Esophagus muscularis mucosa (tissue), 4 donors: Measurements from ENCODE around the gene NPY1R. TPM values are rescaled to one million over a fixed set of nuclear protein-coding genes. Genes with fewer than 3 reads are reported as not detected.

Experiments
- DNase-seq: peaks from one replicate; pipeline ENCODE4 v3.0.0-alpha.2; 2017; ENCODE audit errors: extremely low spot score
- H3K27ac ChIP-seq, 4 donors: fragments of 200-600 bp; sonication (generic); replicated peaks in 1 of 4; 1 replicate in 3 of 4; 2 replicates in 1 of 4; pipeline ENCODE4 v1.5.1; 2016 to 2019; ENCODE audit warnings: mild to moderate bottlenecking in 1 of 4
- H3K27me3 ChIP-seq, 4 donors: fragments of 200-600 bp; sonication (generic); one replicate each; pipeline versions ENCODE4 v1.5.1 to v1.6.0; 2016 to 2019
- H3K36me3 ChIP-seq, 4 donors: fragments of 200-600 bp; sonication (generic); one replicate each; pipeline ENCODE4 v1.5.1; 2016 to 2019
- H3K4me1 ChIP-seq, 4 donors: fragments of 200-600 bp; sonication (generic); one replicate each; pipeline ENCODE4 v1.5.1; 2016 to 2019
- H3K4me3 ChIP-seq, 4 donors: fragments of 200-600 bp; sonication (generic); 1 replicate in 2 of 4; 2 replicates in 2 of 4; pipeline ENCODE4 v1.5.1; 2016 to 2019; ENCODE audit warnings: mild to moderate bottlenecking in 4 of 4, moderate library complexity in 1 of 4
- H3K9me3 ChIP-seq, 4 donors: fragments of 200-600 bp; sonication (generic); 1 replicate in 3 of 4; 2 replicates in 1 of 4; pipeline ENCODE4 v1.5.1; 2016 to 2019
- EP300 ChIP-seq: sonication (generic); formaldehyde crosslinking; IDR thresholded peaks from one replicate; pipeline ENCODE4 v1.6.1; 2017; ENCODE audit warnings: antibody characterized with exemption
- POLR2A ChIP-seq: fragments of 450-650 bp; IDR thresholded peaks from one replicate; pipeline ENCODE4 v1.6.1; 2017; ENCODE audit warnings: antibody characterized with exemption, moderate library complexity, mild to moderate bottlenecking, low read depth
- POLR2AphosphoS5 ChIP-seq, 2 donors: sonication (generic); formaldehyde crosslinking; IDR thresholded peaks; one replicate each; pipeline ENCODE4 v1.6.1; 2017; ENCODE audit warnings: antibody characterized with exemption in 2 of 2
- WGBS: methylation state at CpG from one replicate; pipeline ENCODE4 v1.1.5; 2018; 5-methylcytosine and 5-hydroxymethylcytosine counted together
- intact Hi-C: fragments of 100-400 bp; cut with DNase I; formaldehyde crosslinking; loops from one replicate; pipeline ENCODE4 v1.15.1; 2023
- total RNA-seq, 4 donors: library from RNA; depleted of rRNA; stranded (reverse); fragments of >200 nt; gene quantifications; one replicate each; pipeline versions ENCODE4 v1.1.0 to v1.2.1, GENCODE V29; 2016
- TF ChIP-seq, protein P1 (sequence below), 3 experiments: fragments of 200-600 bp in 2 of 3; fragments of 450-650 bp in 1 of 3; sonication (generic) in 2 of 3; IDR thresholded peaks; one replicate each; pipeline ENCODE4 v1.5.1; 2017 to 2019; ENCODE audit warnings: antibody characterized with exemption in 3 of 3, mild to moderate bottlenecking in 2 of 3, moderate library complexity in 1 of 3

The NPY1R gene
- total RNA-seq, 4 donors from 2014 or later = 1.2 to 4.8 (median 2.3) TPM

GRCh38 chr4:163274861-163275260, 57.5 kb downstream of the NPY1R start:
- H3K36me3 ChIP-seq = no peaks in the 10 kb centered on the region
- H3K27ac ChIP-seq = no peak overlapping the region
- H3K4me1 ChIP-seq = no peaks in the 10 kb centered on the region
- TF ChIP-seq, protein P1, sequence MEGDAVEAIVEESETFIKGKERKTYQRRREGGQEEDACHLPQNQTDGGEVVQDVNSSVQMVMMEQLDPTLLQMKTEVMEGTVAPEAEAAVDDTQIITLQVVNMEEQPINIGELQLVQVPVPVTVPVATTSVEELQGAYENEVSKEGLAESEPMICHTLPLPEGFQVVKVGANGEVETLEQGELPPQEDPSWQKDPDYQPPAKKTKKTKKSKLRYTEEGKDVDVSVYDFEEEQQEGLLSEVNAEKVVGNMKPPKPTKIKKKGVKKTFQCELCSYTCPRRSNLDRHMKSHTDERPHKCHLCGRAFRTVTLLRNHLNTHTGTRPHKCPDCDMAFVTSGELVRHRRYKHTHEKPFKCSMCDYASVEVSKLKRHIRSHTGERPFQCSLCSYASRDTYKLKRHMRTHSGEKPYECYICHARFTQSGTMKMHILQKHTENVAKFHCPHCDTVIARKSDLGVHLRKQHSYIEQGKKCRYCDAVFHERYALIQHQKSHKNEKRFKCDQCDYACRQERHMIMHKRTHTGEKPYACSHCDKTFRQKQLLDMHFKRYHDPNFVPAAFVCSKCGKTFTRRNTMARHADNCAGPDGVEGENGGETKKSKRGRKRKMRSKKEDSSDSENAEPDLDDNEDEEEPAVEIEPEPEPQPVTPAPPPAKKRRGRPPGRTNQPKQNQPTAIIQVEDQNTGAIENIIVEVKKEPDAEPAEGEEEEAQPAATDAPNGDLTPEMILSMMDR (IDR thresholded peaks at IDR 0.05) = no peak
- TF ChIP-seq POLR2AphosphoS5 (IDR thresholded peaks at IDR 0.05) = no peak
- no peak for TF ChIP-seq POLR2A
- TF ChIP-seq EP300 = no peak
- no peaks in the 10 kb centered on the region for H3K9me3 ChIP-seq
- H3K4me3 ChIP-seq = no peak overlapping the region
- DNase-seq = no peak
- intact Hi-C loops = no loop called here
- 90% methylated on average over 3 of the region's 3 CpGs for WGBS
- H3K27me3 ChIP-seq = no peaks in the 10 kb centered on the region

Other genes starting within 250 kb of the NPY1R start
- gene NAF1, start 165.7 kb downstream of the NPY1R start, total RNA-seq = 10 to 100 TPM; 20.5 to 26.6 (median 22.4) TPM
- under 1 TPM in 3 of 4 donors, not detected in 1; 0.34 to 0.83 (median 0.39) TPM for gene NPY5R, start 11.3 kb upstream of the NPY1R start, total RNA-seq
- not detected for gene TKTL2, start 141.2 kb upstream of the NPY1R start, total RNA-seq
- 10 to 100 TPM; 11.2 to 21.9 (median 16.6) TPM for gene TMA16, start 162.1 kb upstream of the NPY1R start, total RNA-seq